Subcutaneous adipose tissue (tissue), 4 donors: ENCODE data around the gene TBX2. TPM values are rescaled to one million over a fixed set of nuclear protein-coding genes. Genes with fewer than 3 reads are reported as not detected.

Experiments used
- CTCF ChIP-seq: fragments of 450-650 bp; IDR thresholded peaks from one replicate; pipeline ENCODE4 v1.5.1; 2016; ENCODE audit warnings: low read depth, mild to moderate bottlenecking, control low read depth, antibody characterized with exemption, moderate library complexity
- total RNA-seq, 4 donors: library from RNA; depleted of rRNA; stranded (reverse); fragments of >200 nt; gene quantifications; one replicate each; pipeline ENCODE4 v1.1.0, GENCODE V29; 2016

Gene TBX2
- total RNA-seq, 4 donors from 2014 or later, result 2.5 to 16.2 (median 4.1) TPM

DNA sequence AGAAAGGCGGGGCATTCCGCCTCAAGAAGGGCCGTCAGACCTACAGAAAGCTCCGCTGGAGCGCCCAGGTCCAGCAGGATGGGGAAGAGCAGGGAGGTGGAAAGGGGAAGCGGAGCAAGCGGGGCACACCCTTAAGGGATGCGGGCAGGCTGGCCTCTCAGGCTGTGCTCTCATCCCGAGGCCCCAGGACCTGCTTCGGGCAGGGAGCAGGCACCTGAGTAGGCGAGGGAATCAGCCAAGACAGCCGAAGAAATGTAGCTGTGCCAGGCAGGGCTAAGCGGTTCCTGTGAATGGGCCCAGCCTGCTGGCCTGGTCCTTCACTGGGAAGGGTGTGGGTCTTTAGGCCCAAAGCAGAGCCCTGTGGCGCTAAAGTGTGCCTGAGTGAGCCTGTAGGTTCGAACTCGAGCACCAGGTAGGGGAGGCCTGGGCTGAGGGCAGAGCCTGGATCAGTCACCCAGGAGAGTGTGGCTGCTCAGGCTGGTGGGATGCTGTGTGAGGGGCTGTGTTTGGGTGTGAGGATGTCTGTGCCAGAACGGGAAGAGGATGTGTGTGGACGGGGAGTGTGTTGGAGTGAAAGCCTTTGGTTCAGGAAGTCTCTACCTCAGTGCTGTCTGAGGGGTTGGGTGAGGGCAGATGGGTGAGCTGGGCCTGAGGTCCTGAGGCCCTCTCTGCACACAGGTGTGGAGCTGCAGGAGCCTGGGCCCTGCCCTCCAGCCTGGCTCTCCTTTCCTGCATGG is 55.8 kb downstream of the TBX2 start:
- no peak for TF ChIP-seq CTCF

- TF ChIP-seq CTCF, result no peak
These were observed 56.5 kb downstream of the TBX2 start for GRCh38 chr17:61456061-61456681.

DNA sequence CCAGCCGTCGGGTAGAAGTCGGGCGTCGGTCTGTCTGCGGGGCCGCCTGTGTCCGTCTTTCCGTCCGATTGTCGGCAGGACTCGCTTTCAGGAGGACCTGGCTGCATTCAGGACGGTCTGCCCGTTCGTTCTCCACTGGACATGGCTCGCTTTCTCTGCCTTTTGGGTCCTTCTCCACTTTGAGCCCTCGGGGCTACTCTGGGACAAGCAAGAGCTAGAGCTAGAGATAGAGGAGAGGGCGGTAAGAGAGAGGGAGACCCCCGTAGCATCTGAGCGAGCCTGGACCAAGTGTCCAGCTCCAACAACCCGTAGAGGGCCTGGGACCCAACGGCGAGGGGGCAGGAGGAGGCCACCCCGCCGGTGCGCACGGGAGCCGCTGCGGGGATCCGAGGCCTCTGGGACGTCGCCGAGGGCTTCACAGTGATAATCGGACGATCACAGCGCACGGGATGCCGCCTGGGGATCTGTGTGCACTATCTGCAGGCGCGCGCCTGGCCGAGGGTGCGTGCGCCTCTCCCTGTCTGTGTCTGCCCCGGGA is 57.1 kb downstream of the TBX2 start:
- no peak for TF ChIP-seq CTCF

DNA sequence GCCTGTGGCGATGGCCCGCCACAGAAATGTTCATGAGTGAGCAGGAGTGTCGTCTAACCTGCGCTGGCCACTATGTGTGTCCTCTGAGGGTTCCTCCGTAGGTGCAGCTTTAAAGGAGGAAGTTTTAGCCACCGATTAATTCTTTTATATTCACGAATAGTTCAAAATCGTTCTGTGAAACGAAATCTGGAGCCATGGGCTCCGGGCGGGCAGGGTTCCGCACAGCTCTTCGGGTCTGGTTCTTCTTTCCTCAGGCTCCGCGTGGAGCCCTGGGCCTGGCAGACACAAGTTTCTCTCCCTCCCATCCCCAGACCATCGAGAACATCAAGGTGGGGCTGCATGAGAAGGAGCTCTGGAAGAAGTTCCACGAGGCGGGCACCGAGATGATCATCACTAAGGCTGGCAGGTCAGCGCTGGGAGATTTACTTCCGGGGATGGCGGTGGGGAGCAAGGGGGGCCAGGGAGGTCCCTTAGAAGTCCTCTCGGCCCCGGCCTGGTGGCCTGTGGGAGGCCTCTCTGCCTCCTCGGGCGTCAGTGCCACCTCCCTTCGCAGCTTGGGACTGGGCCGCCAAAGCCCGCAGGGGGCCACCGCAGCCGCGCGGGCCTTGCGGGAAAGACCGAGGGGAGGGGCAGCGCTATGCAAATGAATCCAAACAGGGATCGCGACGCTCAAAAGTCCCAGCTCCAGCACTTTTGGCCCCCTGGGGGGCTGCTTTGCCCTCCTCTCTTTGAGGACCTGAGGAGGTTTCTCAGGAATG is 57.8 kb downstream of the TBX2 start:
- TF ChIP-seq CTCF, result no peak

GRCh38 chr17:61458000-61458399 is 58.4 kb downstream of the TBX2 start:
- TF ChIP-seq CTCF, result no peak

DNA sequence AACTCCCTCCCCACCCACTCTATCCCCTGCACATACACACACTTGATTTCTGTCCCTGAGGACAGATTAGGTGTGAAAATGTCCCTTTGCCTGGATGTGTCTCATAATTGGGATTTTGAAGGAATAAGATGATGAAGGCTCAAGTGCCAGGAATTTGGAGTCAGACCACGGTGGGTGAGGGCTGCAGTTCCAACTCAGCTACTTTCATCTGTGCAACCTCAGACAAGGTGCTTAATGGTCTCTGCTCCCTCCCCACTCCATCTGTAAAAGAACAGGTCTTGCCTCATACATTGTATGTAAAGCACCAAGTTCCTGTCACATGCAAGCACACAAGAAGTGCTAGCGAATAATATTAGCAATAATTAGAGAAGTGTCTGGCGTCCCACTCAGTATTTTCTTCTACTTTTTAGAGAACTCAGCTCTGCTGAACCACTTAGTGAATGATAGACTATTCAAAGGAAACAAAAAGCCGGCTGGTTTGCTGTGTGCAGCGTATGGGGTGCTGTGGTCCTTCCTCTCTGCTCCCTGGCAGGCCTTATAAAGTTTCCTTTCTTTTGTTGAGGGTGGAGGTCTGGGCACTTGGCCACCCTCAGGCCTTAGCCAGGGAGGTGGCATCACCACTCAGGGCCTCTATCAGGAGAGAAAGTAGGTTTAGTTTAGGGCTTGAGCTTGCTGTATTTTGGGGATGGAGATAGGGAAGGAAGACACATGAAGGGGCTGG is 58.9 kb downstream of the TBX2 start:
- TF ChIP-seq CTCF, result peak; percentile 93

Other genes with a start within 250 kb of the TBX2 start
- gene TBX4, start 52.6 kb downstream of the TBX2 start, total RNA-seq, result 1 to 10 TPM in 2 of 4 donors, not detected in 2; 1.1 to 4.7 TPM
- not detected for gene NACA2, start 191.4 kb downstream of the TBX2 start, total RNA-seq